HepG2 (cell line): Measurements from ENCODE around the gene AJUBA. TPM values are rescaled to one million over a fixed set of nuclear protein-coding genes. Genes with fewer than 3 reads are reported as not detected.

ENCODE experiments used
- ADNP ChIP-seq: sonication (generic); formaldehyde crosslinking; IDR thresholded peaks from 2 replicates; pipeline ENCODE4 v1.4.0; 2020; ENCODE audit warnings: missing genetic modification reagents
- BRCA1 ChIP-seq: sonication (generic); formaldehyde crosslinking; IDR thresholded peaks from 2 replicates; pipeline ENCODE4 v1.4.0; 2020; ENCODE audit warnings: missing genetic modification reagents
- BRD4 ChIP-seq: sonication (generic); formaldehyde crosslinking; IDR thresholded peaks from 2 replicates; pipeline ENCODE4 v1.4.0; 2020; ENCODE audit warnings: missing genetic modification reagents
- CENPX ChIP-seq: sonication (generic); formaldehyde crosslinking; IDR thresholded peaks from 2 replicates; pipeline ENCODE4 v1.9.0; 2021; ENCODE audit warnings: mild to moderate bottlenecking, missing genetic modification reagents, moderate library complexity
- CHD4 ChIP-seq: fragments of 200-600 bp; sonication (generic); IDR thresholded peaks from 2 replicates; pipeline ENCODE4 v1.7.0; 2017; ENCODE audit warnings: mild to moderate bottlenecking, low read length, borderline replicate concordance
- FLYWCH1 ChIP-seq: sonication (generic); formaldehyde crosslinking; IDR thresholded peaks from 2 replicates; pipeline ENCODE4 v1.8.1; 2023; ENCODE audit warnings: mild to moderate bottlenecking, missing genetic modification reagents
- GATAD2A ChIP-seq: IDR thresholded peaks from 2 replicates; pipeline ENCODE4 v1.6.1; 2016
- KLF9 ChIP-seq: IDR thresholded peaks from 2 replicates; pipeline ENCODE4 v1.6.1; 2016; ENCODE audit warnings: low read depth
- MAF1 ChIP-seq: sonication (generic); formaldehyde crosslinking; IDR thresholded peaks from 2 replicates; pipeline ENCODE4 v1.5.0; 2020; ENCODE audit warnings: missing genetic modification reagents, borderline replicate concordance
- MBD4 ChIP-seq: IDR thresholded peaks from 2 replicates; pipeline ENCODE4 v1.6.1; 2012; ENCODE audit warnings: low read length, inconsistent platforms, borderline replicate concordance
- PHF21A ChIP-seq: sonication (generic); formaldehyde crosslinking; IDR thresholded peaks from 2 replicates; pipeline ENCODE4 v1.5.0; 2020; ENCODE audit warnings: mild to moderate bottlenecking, missing genetic modification reagents
- PPARG ChIP-seq: conservative IDR thresholded peaks from 2 replicates; pipeline ENCODE4 v1.6.1; 2016; ENCODE audit warnings: missing biosample characterization, missing genetic modification reagents
- SIN3A ChIP-seq: IDR thresholded peaks from 2 replicates; pipeline ENCODE4 v1.6.1; 2011; ENCODE audit warnings: low read depth, mild to moderate bottlenecking, control low read depth, low read length, borderline replicate concordance
- SRY ChIP-seq: sonication (generic); formaldehyde crosslinking; IDR thresholded peaks from 2 replicates; pipeline ENCODE4 v1.8.0; 2022; ENCODE audit warnings: mild to moderate bottlenecking, missing genetic modification reagents
- ZFY ChIP-seq: sonication (generic); formaldehyde crosslinking; IDR thresholded peaks from 2 replicates; pipeline ENCODE4 v1.4.0; 2020; ENCODE audit warnings: missing genetic modification reagents
- ZKSCAN8 ChIP-seq: IDR thresholded peaks from 2 replicates; pipeline ENCODE4 v1.6.1; 2016; ENCODE audit warnings: borderline replicate concordance, missing genetic modification reagents, missing compliant biosample characterization
- ZMYM4 ChIP-seq: sonication (generic); formaldehyde crosslinking; IDR thresholded peaks from 2 replicates; pipeline ENCODE4 v1.8.1; 2023; ENCODE audit warnings: mild to moderate bottlenecking, missing genetic modification reagents
- ZNF10 ChIP-seq: sonication (generic); formaldehyde crosslinking; IDR thresholded peaks from 2 replicates; pipeline ENCODE4 v1.4.0; 2020; ENCODE audit warnings: mild to moderate bottlenecking, low read depth, missing genetic modification reagents, borderline replicate concordance
- ZNF619 ChIP-seq: sonication (generic); formaldehyde crosslinking; IDR thresholded peaks from 2 replicates; pipeline ENCODE4 v1.4.0; 2020; ENCODE audit warnings: mild to moderate bottlenecking, missing genetic modification reagents
- ZNF775 ChIP-seq: sonication (generic); formaldehyde crosslinking; IDR thresholded peaks from 2 replicates; pipeline ENCODE4 v1.4.0; 2020; ENCODE audit warnings: missing genetic modification reagents, mild to moderate bottlenecking, moderate library complexity, borderline replicate concordance
- polyA plus RNA-seq, 8 experiments: library from polyadenylated mRNA; depleted of rRNA in 3 of 8; stranded (reverse) in 7 of 8; unstranded in 1 of 8; fragments of >200 nt; fragmentation: Illumina TruSeq in 4 of 8; extraction: Trizol in 4 of 8; gene quantifications; 2 replicates each; pipeline versions ENCODE4 v1.2.1 to v1.2.3, GENCODE V29; 2011 to 2016; ENCODE audit warnings: low read depth in 4 of 8, missing spikeins in 1 of 8, mixed read lengths in 1 of 8; ENCODE audit not compliant: insufficient read depth in 1 of 8
- total RNA-seq, 5 experiments: library from RNA; depleted of rRNA; stranded (reverse); fragments of >200 nt; fragmentation: Illumina TruSeq; extraction: Trizol; gene quantifications; 2 replicates each; pipeline ENCODE4 v1.2.3, GENCODE V29; 2016; ENCODE audit warnings: low read depth in 1 of 5
- TF ChIP-seq, protein P1 (sequence below): sonication (generic); formaldehyde crosslinking; IDR thresholded peaks from 2 replicates; pipeline ENCODE4 v1.4.0; 2020; ENCODE audit warnings: missing genetic modification reagents
- TF ChIP-seq, protein P2 (sequence below): sonication (generic); formaldehyde crosslinking; IDR thresholded peaks from 2 replicates; pipeline ENCODE4 v1.5.1; 2020; ENCODE audit warnings: mild to moderate bottlenecking, missing genetic modification reagents, moderate library complexity
- TF ChIP-seq, protein P3 (sequence below): sonication (generic); formaldehyde crosslinking; IDR thresholded peaks from 2 replicates; pipeline ENCODE4 v1.4.0; 2020; ENCODE audit warnings: missing genetic modification reagents
- TF ChIP-seq, protein P4 (sequence below): sonication (generic); formaldehyde crosslinking; IDR thresholded peaks from 2 replicates; pipeline ENCODE4 v1.4.0; 2020; ENCODE audit warnings: missing genetic modification reagents, borderline replicate concordance

AJUBA gene
- total and polyA plus RNA-seq, 2 of the 13 experiments (the other 11 are each of a cell fraction or from before 2014, with no cell fraction given): 157 to 241 TPM

DNA sequence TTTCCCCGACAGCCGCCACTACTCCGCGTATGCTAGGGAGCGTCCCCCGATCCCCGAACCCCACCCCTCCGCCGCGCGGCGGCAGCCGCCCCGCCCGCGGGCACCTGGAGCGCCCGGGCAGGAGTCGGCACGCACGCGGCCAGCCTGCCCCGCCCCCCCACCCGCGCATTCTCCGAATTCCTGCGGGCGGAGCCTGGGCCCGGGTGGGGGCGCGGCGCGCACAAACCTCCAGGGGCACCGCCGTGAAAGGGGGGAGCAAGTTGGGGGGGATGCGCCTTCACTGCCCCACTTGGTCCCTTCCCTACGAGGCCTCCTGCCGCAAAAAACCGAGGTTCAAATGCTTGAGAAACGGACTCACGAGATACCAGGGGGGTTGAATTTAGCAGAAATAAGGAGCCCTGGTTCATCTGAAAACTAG is 1.7 kb downstream of the AJUBA start (continued):
- TF ChIP-seq, protein P1, sequence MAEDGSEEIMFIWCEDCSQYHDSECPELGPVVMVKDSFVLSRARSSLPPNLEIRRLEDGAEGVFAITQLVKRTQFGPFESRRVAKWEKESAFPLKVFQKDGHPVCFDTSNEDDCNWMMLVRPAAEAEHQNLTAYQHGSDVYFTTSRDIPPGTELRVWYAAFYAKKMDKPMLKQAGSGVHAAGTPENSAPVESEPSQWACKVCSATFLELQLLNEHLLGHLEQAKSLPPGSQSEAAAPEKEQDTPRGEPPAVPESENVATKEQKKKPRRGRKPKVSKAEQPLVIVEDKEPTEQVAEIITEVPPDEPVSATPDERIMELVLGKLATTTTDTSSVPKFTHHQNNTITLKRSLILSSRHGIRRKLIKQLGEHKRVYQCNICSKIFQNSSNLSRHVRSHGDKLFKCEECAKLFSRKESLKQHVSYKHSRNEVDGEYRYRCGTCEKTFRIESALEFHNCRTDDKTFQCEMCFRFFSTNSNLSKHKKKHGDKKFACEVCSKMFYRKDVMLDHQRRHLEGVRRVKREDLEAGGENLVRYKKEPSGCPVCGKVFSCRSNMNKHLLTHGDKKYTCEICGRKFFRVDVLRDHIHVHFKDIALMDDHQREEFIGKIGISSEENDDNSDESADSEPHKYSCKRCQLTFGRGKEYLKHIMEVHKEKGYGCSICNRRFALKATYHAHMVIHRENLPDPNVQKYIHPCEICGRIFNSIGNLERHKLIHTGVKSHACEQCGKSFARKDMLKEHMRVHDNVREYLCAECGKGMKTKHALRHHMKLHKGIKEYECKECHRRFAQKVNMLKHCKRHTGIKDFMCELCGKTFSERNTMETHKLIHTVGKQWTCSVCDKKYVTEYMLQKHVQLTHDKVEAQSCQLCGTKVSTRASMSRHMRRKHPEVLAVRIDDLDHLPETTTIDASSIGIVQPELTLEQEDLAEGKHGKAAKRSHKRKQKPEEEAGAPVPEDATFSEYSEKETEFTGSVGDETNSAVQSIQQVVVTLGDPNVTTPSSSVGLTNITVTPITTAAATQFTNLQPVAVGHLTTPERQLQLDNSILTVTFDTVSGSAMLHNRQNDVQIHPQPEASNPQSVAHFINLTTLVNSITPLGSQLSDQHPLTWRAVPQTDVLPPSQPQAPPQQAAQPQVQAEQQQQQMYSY: no peak
- TF ChIP-seq ADNP (CRISPR knock-in tag) (no peak), KLF9 (CRISPR knock-in tag) (no peak), PPARG (CRISPR knock-in tag) (0 out of 2 replicates have a peak, but pooled peaks have one; percentile 6), ZNF619 (CRISPR knock-in tag) (no peak), MBD4 (no peak), GATAD2A (no peak), SRY (no peak), PHF21A (CRISPR knock-in tag) (no peak), ZKSCAN8 (no peak), BRCA1 (no peak), ZNF10 (no peak), CHD4 (no peak), ZMYM4 (no peak), MAF1 (CRISPR knock-in tag) (no peak), FLYWCH1 (CRISPR knock-in tag) (no peak), SIN3A (no peak), ZNF775 (CRISPR knock-in tag) (no peak), CENPX (no peak), ZFY (CRISPR knock-in tag) (no peak), BRD4 (CRISPR knock-in tag) (no peak)
- TF ChIP-seq, protein P2, sequence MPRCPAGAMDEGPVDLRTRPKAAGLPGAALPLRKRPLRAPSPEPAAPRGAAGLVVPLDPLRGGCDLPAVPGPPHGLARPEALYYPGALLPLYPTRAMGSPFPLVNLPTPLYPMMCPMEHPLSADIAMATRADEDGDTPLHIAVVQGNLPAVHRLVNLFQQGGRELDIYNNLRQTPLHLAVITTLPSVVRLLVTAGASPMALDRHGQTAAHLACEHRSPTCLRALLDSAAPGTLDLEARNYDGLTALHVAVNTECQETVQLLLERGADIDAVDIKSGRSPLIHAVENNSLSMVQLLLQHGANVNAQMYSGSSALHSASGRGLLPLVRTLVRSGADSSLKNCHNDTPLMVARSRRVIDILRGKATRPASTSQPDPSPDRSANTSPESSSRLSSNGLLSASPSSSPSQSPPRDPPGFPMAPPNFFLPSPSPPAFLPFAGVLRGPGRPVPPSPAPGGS (CRISPR knock-in tag): no peak
- TF ChIP-seq, protein P3, sequence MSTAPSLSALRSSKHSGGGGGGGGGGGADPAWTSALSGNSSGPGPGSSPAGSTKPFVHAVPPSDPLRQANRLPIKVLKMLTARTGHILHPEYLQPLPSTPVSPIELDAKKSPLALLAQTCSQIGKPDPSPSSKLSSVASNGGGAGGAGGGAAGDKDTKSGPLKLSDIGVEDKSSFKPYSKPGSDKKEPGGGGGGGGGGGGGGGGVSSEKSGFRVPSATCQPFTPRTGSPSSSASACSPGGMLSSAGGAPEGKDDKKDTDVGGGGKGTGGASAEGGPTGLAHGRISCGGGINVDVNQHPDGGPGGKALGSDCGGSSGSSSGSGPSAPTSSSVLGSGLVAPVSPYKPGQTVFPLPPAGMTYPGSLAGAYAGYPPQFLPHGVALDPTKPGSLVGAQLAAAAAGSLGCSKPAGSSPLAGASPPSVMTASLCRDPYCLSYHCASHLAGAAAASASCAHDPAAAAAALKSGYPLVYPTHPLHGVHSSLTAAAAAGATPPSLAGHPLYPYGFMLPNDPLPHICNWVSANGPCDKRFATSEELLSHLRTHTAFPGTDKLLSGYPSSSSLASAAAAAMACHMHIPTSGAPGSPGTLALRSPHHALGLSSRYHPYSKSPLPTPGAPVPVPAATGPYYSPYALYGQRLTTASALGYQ (CRISPR knock-in tag): no peak
- TF ChIP-seq, protein P4, sequence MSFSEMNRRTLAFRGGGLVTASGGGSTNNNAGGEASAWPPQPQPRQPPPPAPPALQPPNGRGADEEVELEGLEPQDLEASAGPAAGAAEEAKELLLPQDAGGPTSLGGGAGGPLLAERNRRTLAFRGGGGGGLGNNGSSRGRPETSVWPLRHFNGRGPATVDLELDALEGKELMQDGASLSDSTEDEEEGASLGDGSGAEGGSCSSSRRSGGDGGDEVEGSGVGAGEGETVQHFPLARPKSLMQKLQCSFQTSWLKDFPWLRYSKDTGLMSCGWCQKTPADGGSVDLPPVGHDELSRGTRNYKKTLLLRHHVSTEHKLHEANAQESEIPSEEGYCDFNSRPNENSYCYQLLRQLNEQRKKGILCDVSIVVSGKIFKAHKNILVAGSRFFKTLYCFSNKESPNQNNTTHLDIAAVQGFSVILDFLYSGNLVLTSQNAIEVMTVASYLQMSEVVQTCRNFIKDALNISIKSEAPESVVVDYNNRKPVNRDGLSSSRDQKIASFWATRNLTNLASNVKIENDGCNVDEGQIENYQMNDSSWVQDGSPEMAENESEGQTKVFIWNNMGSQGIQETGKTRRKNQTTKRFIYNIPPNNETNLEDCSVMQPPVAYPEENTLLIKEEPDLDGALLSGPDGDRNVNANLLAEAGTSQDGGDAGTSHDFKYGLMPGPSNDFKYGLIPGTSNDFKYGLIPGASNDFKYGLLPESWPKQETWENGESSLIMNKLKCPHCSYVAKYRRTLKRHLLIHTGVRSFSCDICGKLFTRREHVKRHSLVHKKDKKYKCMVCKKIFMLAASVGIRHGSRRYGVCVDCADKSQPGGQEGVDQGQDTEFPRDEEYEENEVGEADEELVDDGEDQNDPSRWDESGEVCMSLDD (CRISPR knock-in tag): no peak
